PC-9 (cell line): ENCODE data around the gene PCED1B. TPM values are rescaled to one million over a fixed set of nuclear protein-coding genes. Genes with fewer than 3 reads are reported as not detected.

Experiments used
- BruUV-seq: library from RNA; stranded (reverse); fragments of 400-500 nt; replicated peaks from 2 replicates; lab custom pipeline; 2021; lab: Mats Ljungman, UMichigan
- CTCF ChIA-PET: fragments of 300-600 bp; sonication (Branson Sonifier 250); formaldehyde crosslinking; loops from one replicate; lab custom pipeline; 2022; ENCODE audit warnings: antibody characterized with exemption; lab: Charles Lee
- POLR2A ChIA-PET: fragments of 300-600 bp; sonication (Branson Sonifier 250); formaldehyde crosslinking; loops from one replicate; lab custom pipeline; 2022; ENCODE audit warnings: antibody characterized with exemption; ENCODE audit not compliant: unreplicated experiment; lab: Charles Lee
- DNase-seq, 2 experiments: peaks; one replicate each; pipeline versions ENCODE4 v3.0.0 to v3.0.0-alpha.2; 2015 to 2022; ENCODE audit warnings: mixed read lengths in 1 of 2
- H2AFZ ChIP-seq: fragments of 200-600 bp; sonication (generic); 2 replicates; pipeline ENCODE4 v1.8.1; 2017; ENCODE audit warnings: antibody characterized with exemption
- H3F3A ChIP-seq: fragments of 200-600 bp; sonication (generic); 2 replicates; pipeline ENCODE4 v1.8.1; 2017; ENCODE audit warnings: antibody characterized with exemption, mild to moderate bottlenecking, low read depth; ENCODE audit not compliant: insufficient read depth
- H3K27ac ChIP-seq: fragments of 200-600 bp; sonication (generic); 2 replicates; pipeline ENCODE4 v1.6.1; 2016; ENCODE audit warnings: mixed run types
- H3K27me3 ChIP-seq: fragments of 200-600 bp; sonication (generic); 2 replicates; pipeline ENCODE4 v1.6.1; 2016; ENCODE audit warnings: low read depth, mixed run types; ENCODE audit not compliant: insufficient read depth
- H3K36me3 ChIP-seq: fragments of 200-600 bp; sonication (generic); 2 replicates; pipeline ENCODE4 v1.6.1; 2016; ENCODE audit warnings: low read depth, mixed run types
- H3K4me1 ChIP-seq: fragments of 200-600 bp; sonication (generic); replicated peaks from 2 replicates; pipeline ENCODE4 v1.6.1; 2016; ENCODE audit warnings: mixed run types; ENCODE audit not compliant: insufficient read depth
- H3K4me2 ChIP-seq: fragments of 200-600 bp; sonication (generic); 2 replicates; pipeline ENCODE4 v1.6.1; 2017; ENCODE audit warnings: mixed run types
- H3K4me3 ChIP-seq: fragments of 200-600 bp; sonication (generic); 2 replicates; pipeline ENCODE4 v1.6.1; 2016; ENCODE audit warnings: mixed run types
- H3K79me2 ChIP-seq: fragments of 200-600 bp; sonication (generic); 2 replicates; pipeline ENCODE4 v1.6.1; 2017; ENCODE audit warnings: low read depth, mixed run types
- H3K9me2 ChIP-seq: fragments of 200-600 bp; sonication (generic); 2 replicates; pipeline ENCODE4 v1.8.1; 2017; ENCODE audit warnings: mild to moderate bottlenecking; ENCODE audit not compliant: insufficient read depth
- H3K9me3 ChIP-seq: fragments of 200-600 bp; sonication (generic); 2 replicates; pipeline ENCODE4 v1.8.1; 2016; ENCODE audit warnings: low read depth; ENCODE audit not compliant: insufficient read depth
- H4K20me1 ChIP-seq: fragments of 200-600 bp; sonication (generic); 2 replicates; pipeline ENCODE4 v1.8.1; 2017; ENCODE audit not compliant: insufficient read depth
- CTCF ChIP-seq: fragments of 200-600 bp; sonication (generic); conservative IDR thresholded peaks from 2 replicates; pipeline ENCODE4 v1.6.1; 2017; ENCODE audit warnings: mixed run types, antibody characterized with exemption, mild to moderate bottlenecking, moderate library complexity
- EZH2 ChIP-seq: fragments of 200-600 bp; sonication (generic); IDR thresholded peaks from 2 replicates; pipeline ENCODE4 v1.8.0; 2017; ENCODE audit warnings: antibody characterized with exemption, low read depth
- intact Hi-C: fragments of 100-400 bp; cut with micrococcal nuclease; formaldehyde crosslinking; loops from one replicate; pipeline ENCODE4 v1.10.0; 2022; ENCODE audit not compliant: unreplicated experiment
- total RNA-seq: library from RNA; stranded (reverse); gene quantifications from 2 replicates; pipeline ENCODE4 v1.2.3, GENCODE V29; 2021

The PCED1B gene
- total RNA-seq, 1 experiment from 2014 or later: 11.2 TPM

GRCh38 chr12:47100160-47100559 is 20.7 kb downstream of the PCED1B start:
- Histone ChIP-seq H4K20me1 (no peaks in the 10 kb centered on the region), H3K79me2 (no peaks in the 10 kb centered on the region), H3K9me2 (no peaks in the 10 kb centered on the region), H3K27ac (no peak overlapping the region), H3F3A (peaks cover 15% of the 10 kb centered on the region), H2AFZ (no peak overlapping the region), H3K4me1 (peaks cover 41% of the 10 kb centered on the region), H3K4me3 (no peak overlapping the region), H3K4me2 (no peak overlapping the region), H3K9me3 (peaks cover 8% of the 10 kb centered on the region; the same call in 1 of the 2 replicates), H3K27me3 (no peaks in the 10 kb centered on the region), H3K36me3 (no peaks in the 10 kb centered on the region)
- POLR2A ChIA-PET: no interaction called here
- TF ChIP-seq CTCF (no peak), EZH2 (no peak)
- CTCF ChIA-PET: no interaction called here
- DNase-seq: no peak
- no TSS peak for BruUV-seq
- intact Hi-C loops: no loop called here

GRCh38 chr12:47102406-47102805 is 23.0 kb downstream of the PCED1B start:
- Histone ChIP-seq H3K4me1 (peaks cover 33% of the 10 kb centered on the region), H3K4me3 (no peak overlapping the region), H3F3A (no peaks in the 10 kb centered on the region), H3K36me3 (no peaks in the 10 kb centered on the region), H3K79me2 (no peaks in the 10 kb centered on the region), H4K20me1 (no peaks in the 10 kb centered on the region), H3K27ac (no peak overlapping the region), H2AFZ (no peak overlapping the region), H3K9me3 (peaks cover 8% of the 10 kb centered on the region; the same call in 1 of the 2 replicates), H3K4me2 (no peak overlapping the region), H3K9me2 (no peaks in the 10 kb centered on the region), H3K27me3 (no peaks in the 10 kb centered on the region)
- POLR2A ChIA-PET: no interaction called here
- intact Hi-C loops: no loop called here
- BruUV-seq: no TSS peak
- TF ChIP-seq CTCF (no peak), EZH2 (no peak)
- CTCF ChIA-PET: no interaction called here
- no peak for DNase-seq

GRCh38 chr12:47102845-47103651 is 23.6 kb downstream of the PCED1B start:
- DNase-seq: peak in 1 of 2 experiments; percentile 53
- no TSS peak for BruUV-seq
- intact Hi-C loops: no loop called here
- Histone ChIP-seq H3K4me2 (no peak overlapping the region), H3K4me1 (peaks cover 32% of the 10 kb centered on the region), H3K4me3 (no peak overlapping the region), H3K79me2 (no peaks in the 10 kb centered on the region), H3K27me3 (no peaks in the 10 kb centered on the region), H3K27ac (no peak overlapping the region), H2AFZ (no peak overlapping the region), H3K36me3 (no peaks in the 10 kb centered on the region), H3K9me2 (no peaks in the 10 kb centered on the region), H4K20me1 (no peaks in the 10 kb centered on the region), H3K9me3 (peaks cover 8% of the 10 kb centered on the region; the same call in 1 of the 2 replicates), H3F3A (no peaks in the 10 kb centered on the region)
- ChIA-PET CTCF (no interaction called here), POLR2A (no interaction called here)
- TF ChIP-seq CTCF: no peak
- no peak for TF ChIP-seq EZH2
